Left lung (tissue), 10 donors: ENCODE measurements around the gene NUDT14. TPM values are rescaled to one million over a fixed set of nuclear protein-coding genes. Genes with fewer than 3 reads are reported as not detected.

Experiments
- ATAC-seq: fragments of 200-7000 bp; cut with Tn5 transposase; one replicate; pipeline ENCODE4 v1.9.1; 2020; ENCODE audit warnings: moderate library complexity
- DNase-seq, 4 donors: peaks; one replicate each; pipeline ENCODE4 v3.0.0-alpha.2; 2013 to 2020
- H3K27ac ChIP-seq, 2 donors: fragments of 200-600 bp; sonication (generic) in 1 of 2; one replicate each; pipeline versions ENCODE4 v1.5.0 to v1.8.0; 2020 to 2021
- H3K27me3 ChIP-seq, 2 donors: fragments of 200-600 bp; sonication (generic) in 1 of 2; one replicate each; pipeline versions ENCODE4 v1.5.0 to v1.8.0; 2020 to 2021
- H3K36me3 ChIP-seq, 2 donors: fragments of 200-600 bp; sonication (generic) in 1 of 2; one replicate each; pipeline versions ENCODE4 v1.5.0 to v1.8.0; 2020 to 2021
- H3K4me1 ChIP-seq, 2 donors: fragments of 200-600 bp; one replicate each; pipeline ENCODE4 v1.8.0; 2021
- H3K4me3 ChIP-seq, 2 donors: fragments of 200-600 bp; sonication (generic) in 1 of 2; one replicate each; pipeline versions ENCODE4 v1.5.0 to v1.8.0; 2020 to 2021; ENCODE audit warnings: mild to moderate bottlenecking in 1 of 2
- H3K9me3 ChIP-seq, 2 donors: fragments of 200-600 bp; sonication (generic) in 1 of 2; one replicate each; pipeline versions ENCODE4 v1.5.0 to v1.8.0; 2020 to 2021
- CTCF ChIP-seq, 2 donors: fragments of 200-600 bp; sonication (generic) in 1 of 2; IDR thresholded peaks; one replicate each; pipeline versions ENCODE4 v1.5.0 to v1.8.0; 2021; ENCODE audit warnings: antibody characterized with exemption in 2 of 2
- intact Hi-C, 2 donors: fragments of 100-400 bp; cut with DNase I; formaldehyde crosslinking; loops; one replicate each; pipeline versions ENCODE4 v1.11.2 to v1.14.2; 2022
- polyA plus RNA-seq, 6 donors: library from polyadenylated mRNA; unstranded; fragments of 120-200 nt; gene quantifications; one replicate each; pipeline ENCODE4 v1.2.1, GENCODE V29; 2013; ENCODE audit not compliant: insufficient read length in 6 of 6
- total RNA-seq, 2 donors: library from RNA; stranded (reverse); fragmentation: NEBNext Ultra II Directional; extraction: Animal tissue kit (Norgen Biotek cat#: 25700); gene quantifications; one replicate each; pipeline ENCODE4 v1.2.1, GENCODE V29; 2021
- donor health status: DM: no; HTN: yes; CAD: no.
- donor health status: DM: no; HTN: no; CAD: no.

NUDT14 gene
- total and polyA plus RNA-seq, 8 donors: 22.4 to 77.5 (median 34.7) TPM

GRCh38 chr14:105203701-105204100, 22.6 kb upstream of the NUDT14 start:
- Histone ChIP-seq H3K9me3 (no peaks in the 10 kb centered on the region), H3K4me3 (no peak overlapping the region), H3K36me3 (no peaks in the 10 kb centered on the region), H3K4me1 (peaks cover 15 to 40% of the 10 kb centered on the region in 2 donors), H3K27me3 (peaks cover 0 to 35% of the 10 kb centered on the region in 2 donors), H3K27ac (no peak overlapping the region)
- intact Hi-C loops: loop anchor here in 1 of 2 donors (5.0 kb wide), 2 partner anchors 79 to 149 kb away; no protein-coding TSS in a partner anchor
- ATAC-seq: no peak
- no peak for TF ChIP-seq CTCF (IDR thresholded peaks at IDR 0.05)
- no peak for DNase-seq

- DNase-seq (peak; percentile 65 to 95 (median 73)), ATAC-seq (peak; percentile 64)
- Histone ChIP-seq H3K27ac (no peak overlapping the region), H3K36me3 (no peaks in the 10 kb centered on the region), H3K4me3 (no peak overlapping the region), H3K27me3 (peaks cover 0 to 41% of the 10 kb centered on the region in 2 donors), H3K4me1 (peaks cover 15 to 46% of the 10 kb centered on the region in 2 donors), H3K9me3 (no peaks in the 10 kb centered on the region)
- peak; percentile 90 to 97 for TF ChIP-seq CTCF (IDR thresholded peaks at IDR 0.05)
- intact Hi-C loops: loop anchor here in 1 of 2 donors (5.0 kb wide), 2 partner anchors 79 to 149 kb away; no protein-coding TSS in a partner anchor
Observed at GRCh38 chr14:105203057-105203531, 22.0 kb upstream of the NUDT14 start.

GRCh38 chr14:105201925-105202513, 20.9 kb upstream of the NUDT14 start:
- ATAC-seq: no peak
- peaks cover 6 to 52% of the 10 kb centered on the region in 2 donors for H3K27me3 ChIP-seq
- no peaks in the 10 kb centered on the region for H3K36me3 ChIP-seq
- H3K27ac ChIP-seq: peak overlapping the region in 1 of 2 donors; percentile 58
- intact Hi-C loops: loop anchor here in 1 of 2 donors (5.0 kb wide), 2 partner anchors 80 to 150 kb away; no protein-coding TSS in a partner anchor
- H3K4me1 ChIP-seq: peaks cover 18 to 57% of the 10 kb centered on the region in 2 donors
- no peak overlapping the region for H3K4me3 ChIP-seq
- no peak for DNase-seq
- TF ChIP-seq CTCF (IDR thresholded peaks at IDR 0.05): no peak
- no peaks in the 10 kb centered on the region for H3K9me3 ChIP-seq

- intact Hi-C loops: loop anchor here in 1 of 2 donors (5.0 kb wide), 2 partner anchors 81 to 151 kb away; no protein-coding TSS in a partner anchor
- DNase-seq (no peak), ATAC-seq (no peak)
- peak overlapping the region in 1 of 2 donors; percentile 58 for H3K27ac ChIP-seq
- no peaks in the 10 kb centered on the region for H3K36me3 ChIP-seq
- H3K9me3 ChIP-seq: no peaks in the 10 kb centered on the region
- no peak for TF ChIP-seq CTCF (IDR thresholded peaks at IDR 0.05)
- peaks cover 25 to 64% of the 10 kb centered on the region in 2 donors for H3K4me1 ChIP-seq
- no peak overlapping the region for H3K4me3 ChIP-seq
- peaks cover 13 to 59% of the 10 kb centered on the region in 2 donors for H3K27me3 ChIP-seq
Observed at GRCh38 chr14:105201156-105201924, 20.2 kb upstream of the NUDT14 start.

GRCh38 chr14:105200641-105201040, 19.5 kb upstream of the NUDT14 start:
- no peak for ATAC-seq
- Histone ChIP-seq H3K9me3 (no peaks in the 10 kb centered on the region), H3K4me1 (peaks cover 27 to 71% of the 10 kb centered on the region in 2 donors), H3K4me3 (no peak overlapping the region), H3K27ac (no peak overlapping the region), H3K36me3 (no peaks in the 10 kb centered on the region), H3K27me3 (peaks cover 20 to 66% of the 10 kb centered on the region in 2 donors)
- no peak for TF ChIP-seq CTCF (IDR thresholded peaks at IDR 0.05)
- DNase-seq: no peak
- intact Hi-C loops: loop anchor here in 1 of 2 donors (5.0 kb wide), 2 partner anchors 82 to 152 kb away; no protein-coding TSS in a partner anchor
